GM19468 (cell line): ENCODE measurements around the gene NOS3.
"Not testable (repeated sequence)": the region's sequence is repeated elsewhere in the genome, so short reads cannot be mapped to it uniquely, and the experiment has no call there.

Source experiments
- ATAC-seq: cut with Tn5 transposase; IDR thresholded peaks from one replicate; pipeline ENCODE4 v1.9.1; 2021; ENCODE audit warnings: mild to moderate bottlenecking, moderate library complexity, moderate number of reproducible peaks; ENCODE audit not compliant: unreplicated experiment; ENCODE audit errors: extremely low read depth

The NOS3 gene

DNA sequence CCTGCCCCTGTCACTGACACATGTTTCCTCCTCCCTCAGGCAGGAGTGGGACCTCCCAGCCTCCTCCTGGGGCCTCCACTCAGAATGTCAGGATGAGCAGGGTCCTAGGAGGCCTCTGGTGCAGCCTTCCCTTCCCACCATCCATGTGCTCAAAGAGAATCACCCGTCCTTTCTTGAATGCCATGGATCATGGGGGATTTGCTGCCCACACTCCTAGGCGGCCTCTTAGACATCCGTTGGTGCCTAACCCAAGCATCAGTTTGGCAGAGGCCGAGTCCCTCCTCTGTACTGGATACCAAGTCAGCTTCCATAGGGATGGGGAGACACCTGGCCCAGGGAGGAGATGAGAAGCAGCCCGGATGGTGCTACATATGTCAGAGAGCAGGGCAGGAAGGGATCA, 7.0 kb downstream of the NOS3 start:
- ATAC-seq = no peak

DNA sequence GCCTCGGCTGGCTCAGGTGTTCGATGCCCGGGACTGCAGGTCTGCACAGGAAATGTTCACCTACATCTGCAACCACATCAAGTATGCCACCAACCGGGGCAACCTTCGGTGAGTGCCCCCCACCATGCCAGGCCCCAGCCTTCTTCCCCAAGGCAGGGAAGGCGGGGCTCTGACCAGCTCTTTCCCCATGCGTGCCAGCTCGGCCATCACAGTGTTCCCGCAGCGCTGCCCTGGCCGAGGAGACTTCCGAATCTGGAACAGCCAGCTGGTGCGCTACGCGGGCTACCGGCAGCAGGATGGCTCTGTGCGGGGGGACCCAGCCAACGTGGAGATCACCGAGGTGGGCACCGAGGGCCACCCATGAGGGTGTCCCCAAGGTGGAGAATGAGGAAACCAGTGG, 7.5 kb downstream of the NOS3 start:
- ATAC-seq = no peak

DNA sequence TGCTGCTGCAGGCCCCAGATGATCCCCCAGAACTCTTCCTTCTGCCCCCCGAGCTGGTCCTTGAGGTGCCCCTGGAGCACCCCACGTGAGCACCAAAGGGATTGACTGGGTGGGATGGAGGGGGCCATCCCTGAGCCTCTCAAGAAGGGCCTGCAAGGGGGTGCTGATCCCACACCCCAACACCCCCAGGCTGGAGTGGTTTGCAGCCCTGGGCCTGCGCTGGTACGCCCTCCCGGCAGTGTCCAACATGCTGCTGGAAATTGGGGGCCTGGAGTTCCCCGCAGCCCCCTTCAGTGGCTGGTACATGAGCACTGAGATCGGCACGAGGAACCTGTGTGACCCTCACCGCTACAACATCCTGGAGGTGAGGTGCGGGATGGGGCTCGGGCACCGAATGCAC, 8.2 kb downstream of the NOS3 start:
- no peak for ATAC-seq

DNA sequence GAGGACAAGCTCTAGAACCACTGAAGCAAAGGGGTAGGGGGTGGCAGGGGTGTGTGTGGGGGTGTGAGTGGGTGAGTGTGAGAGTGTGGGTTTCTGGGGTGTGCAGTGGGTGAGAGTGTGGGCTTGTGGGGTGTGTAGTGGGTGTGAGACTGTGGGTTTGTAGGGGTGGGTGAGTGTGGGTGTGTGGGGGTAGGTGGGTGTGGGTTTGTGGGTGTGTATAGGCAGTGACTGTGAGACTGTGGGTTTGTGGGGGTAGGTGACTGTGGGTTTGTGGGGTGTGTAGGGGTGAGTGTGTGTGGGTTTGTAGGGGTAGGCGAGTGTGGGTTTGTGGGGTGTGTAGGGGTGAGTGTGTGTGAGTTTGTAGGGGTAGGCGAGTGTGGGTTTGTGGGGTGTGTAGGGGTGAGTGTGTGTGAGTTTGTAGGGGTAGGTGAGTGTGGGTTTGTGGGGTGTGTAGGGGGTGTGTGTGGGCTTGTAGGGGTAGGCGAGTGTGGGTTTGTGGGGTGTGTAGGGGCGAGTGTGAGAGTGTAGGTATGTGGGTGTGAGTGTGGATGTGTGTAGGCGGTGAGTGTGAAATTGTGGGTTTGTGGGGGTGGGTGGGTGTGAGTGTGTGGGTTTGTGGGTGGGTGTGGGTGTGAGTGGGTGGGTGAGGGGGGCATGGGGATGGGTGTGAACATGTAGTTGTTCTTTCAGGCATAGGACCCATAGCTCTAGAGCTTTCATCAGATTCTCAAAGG, 8.8 kb downstream of the NOS3 start:
- ATAC-seq = no peak

DNA sequence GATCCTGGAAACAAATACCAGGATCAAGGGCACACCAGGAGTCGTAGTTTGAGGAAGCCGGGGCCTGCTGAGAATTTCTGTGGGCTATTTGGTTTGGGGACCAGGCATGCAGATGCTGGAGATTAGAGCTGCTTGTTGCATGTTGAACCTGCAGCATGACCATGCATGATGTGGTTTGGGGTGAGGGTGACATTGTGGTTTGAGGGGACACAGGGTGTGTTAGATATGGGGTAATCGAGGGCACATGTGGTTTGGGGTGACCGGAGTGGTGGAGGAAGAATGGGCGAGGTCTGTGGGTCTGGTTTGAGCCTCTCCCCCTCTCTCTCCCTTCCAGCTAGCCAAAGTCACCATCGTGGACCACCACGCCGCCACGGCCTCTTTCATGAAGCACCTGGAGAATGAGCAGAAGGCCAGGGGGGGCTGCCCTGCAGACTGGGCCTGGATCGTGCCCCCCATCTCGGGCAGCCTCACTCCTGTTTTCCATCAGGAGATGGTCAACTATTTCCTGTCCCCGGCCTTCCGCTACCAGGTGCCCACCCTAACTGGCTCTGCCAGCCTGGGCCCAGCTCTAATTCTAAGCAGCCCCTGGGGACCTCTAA, 10.2 kb downstream of the NOS3 start:
- ATAC-seq = no peak

DNA sequence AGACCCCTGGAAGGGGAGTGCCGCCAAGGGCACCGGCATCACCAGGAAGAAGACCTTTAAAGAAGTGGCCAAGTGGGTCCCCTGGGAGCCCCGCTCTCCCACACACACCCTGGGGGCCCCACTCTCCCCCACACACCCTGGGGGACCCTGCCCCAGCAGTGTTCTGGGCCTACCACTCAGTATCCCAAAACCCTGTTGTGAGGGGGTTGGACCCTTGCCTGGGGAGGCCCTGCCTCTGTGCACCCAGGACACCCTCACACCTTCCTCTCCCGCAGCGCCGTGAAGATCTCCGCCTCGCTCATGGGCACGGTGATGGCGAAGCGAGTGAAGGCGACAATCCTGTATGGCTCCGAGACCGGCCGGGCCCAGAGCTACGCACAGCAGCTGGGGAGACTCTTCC, 10.7 kb downstream of the NOS3 start:
- ATAC-seq = no peak

DNA sequence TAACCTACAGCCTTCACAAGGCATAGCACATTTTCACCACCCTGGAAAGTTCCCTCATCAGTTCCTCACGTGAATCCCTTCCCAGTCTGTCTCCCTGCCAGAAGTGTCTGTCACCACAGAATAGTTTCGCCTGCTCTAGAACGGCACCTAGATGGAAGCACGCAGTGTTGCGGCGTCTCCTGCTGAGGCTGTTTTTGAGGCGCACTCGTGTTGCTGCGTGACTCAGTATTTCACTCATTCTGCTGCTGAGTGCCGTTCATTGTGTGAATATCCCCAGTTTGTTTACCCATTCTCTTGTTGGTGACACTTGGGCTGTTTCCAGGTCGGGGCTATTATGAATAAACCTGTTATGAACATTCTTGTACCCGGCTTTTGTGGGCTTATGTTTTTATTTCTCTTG, 12.8 kb downstream of the NOS3 start:
- ATAC-seq = no peak

DNA sequence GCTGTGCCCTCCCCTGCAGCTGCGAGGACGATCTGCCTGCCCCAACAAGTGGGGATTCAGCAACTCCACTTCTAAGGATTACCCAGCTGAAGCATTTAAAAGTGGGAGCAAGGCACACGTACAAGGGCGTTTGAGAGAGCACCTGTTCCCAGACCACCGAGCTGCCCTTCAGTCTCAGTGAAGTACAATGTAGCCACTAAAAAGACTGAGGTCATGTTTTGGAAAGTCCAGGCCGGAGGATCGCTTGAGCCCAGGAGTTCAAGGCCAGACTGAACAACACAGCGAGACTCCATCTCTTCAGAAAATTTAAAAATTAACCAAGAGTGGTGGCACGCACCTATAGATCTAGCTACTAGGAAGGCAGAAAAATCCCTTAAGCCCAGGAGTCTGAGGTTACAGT, 14.7 kb downstream of the NOS3 start:
- no peak for ATAC-seq

DNA sequence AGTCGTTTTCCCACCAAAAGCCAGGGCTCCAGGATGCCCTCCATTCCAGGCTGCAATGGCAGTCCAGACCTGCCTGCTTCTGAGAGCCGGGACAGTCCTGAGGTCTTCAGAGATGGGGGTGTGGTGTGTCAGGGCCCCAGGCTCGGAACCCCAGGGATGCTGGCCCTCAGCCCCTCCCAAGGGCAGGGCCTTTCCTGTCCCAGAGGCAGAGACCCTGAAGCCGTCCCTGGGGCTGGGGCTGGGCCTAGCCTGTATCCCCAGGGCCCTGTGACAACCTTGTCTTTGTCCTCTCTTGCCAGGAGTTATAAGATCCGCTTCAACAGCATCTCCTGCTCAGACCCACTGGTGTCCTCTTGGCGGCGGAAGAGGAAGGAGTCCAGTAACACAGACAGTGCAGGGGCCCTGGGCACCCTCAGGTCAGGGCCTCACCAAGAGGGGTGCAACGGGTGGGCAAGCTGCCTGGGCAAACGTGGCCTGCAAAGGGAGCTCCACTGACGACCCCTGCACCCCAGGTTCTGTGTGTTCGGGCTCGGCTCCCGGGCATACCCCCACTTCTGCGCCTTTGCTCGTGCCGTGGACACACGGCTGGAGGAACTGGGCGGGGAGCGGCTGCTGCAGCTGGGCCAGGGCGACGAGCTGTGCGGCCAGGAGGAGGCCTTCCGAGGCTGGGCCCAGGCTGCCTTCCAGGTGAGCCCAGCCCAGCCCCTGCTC, 15.9 kb downstream of the NOS3 start:
- ATAC-seq = no peak

DNA sequence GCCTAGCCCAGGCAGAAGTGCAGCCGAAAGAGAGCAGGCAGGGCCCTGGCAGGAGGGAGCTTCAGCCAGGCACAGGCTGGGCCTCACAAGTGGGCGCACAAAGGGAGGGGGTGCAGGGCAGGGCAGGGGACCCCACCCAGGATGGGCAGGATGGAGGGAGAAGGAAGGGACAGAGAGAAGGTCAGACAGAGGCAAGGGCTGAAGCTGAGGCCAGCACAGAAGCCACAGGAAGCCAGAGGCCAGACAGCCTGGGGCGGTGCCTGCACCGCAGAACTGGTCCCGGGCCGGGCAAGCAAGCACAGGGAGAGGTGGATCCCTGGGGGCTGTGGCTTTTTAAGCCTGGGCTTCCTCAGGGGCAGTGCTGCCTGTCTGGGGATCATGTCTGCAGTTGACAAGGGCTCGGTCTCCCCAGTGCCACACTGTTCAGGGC, 16.7 kb downstream of the NOS3 start:
- ATAC-seq = no peak

DNA sequence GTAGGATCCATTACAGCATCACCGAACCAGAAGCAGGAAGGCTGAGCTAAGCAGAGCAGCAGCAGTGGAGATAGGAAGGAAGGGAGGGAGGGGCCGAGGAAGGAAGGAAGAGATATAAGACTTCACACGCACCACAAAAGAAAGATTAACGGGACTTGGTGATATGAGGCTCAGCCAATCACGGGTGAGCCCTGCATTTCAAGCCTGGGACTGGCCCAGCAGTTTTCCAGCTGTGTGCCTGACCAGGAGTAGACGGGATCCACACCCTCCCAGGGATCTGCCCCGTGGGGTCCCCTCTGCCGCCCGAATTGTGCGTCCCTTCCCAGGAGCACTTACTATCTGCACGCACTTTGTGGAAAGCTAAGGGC, 17.3 kb downstream of the NOS3 start:
- no peak for ATAC-seq

DNA sequence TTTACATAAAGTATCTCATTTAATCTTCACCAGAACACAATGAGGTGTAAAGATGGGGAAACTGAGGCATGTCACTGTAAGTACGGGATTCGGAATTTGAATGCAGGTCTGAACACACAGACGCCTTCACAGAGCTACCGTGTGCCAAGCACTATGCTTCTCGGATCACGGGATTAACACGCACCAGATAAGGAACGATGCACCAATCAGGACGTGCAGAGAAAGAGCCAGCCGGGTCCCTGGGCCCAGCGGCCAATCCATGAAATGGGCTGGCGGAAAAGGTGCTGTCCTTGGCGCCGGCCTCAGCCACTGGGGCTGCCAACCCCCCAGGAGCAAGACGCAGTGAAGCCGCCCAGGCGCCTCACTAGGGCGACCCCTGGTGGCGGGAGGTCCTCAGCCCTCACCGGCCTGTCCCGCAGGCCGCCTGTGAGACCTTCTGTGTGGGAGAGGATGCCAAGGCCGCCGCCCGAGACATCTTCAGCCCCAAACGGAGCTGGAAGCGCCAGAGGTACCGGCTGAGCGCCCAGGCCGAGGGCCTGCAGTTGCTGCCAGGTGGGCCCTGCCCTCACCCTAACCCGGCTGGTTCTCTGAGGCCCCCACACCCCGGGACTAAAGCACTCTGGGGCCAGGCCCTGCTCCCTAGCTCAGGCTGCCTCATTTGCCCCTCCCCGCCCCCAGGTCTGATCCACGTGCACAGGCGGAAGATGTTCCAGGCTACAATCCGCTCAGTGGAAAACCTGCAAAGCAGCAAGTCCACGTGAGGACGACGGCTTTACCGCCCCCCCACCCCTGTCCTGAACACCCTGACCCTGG, 17.9 kb downstream of the NOS3 start:
- no peak for ATAC-seq

DNA sequence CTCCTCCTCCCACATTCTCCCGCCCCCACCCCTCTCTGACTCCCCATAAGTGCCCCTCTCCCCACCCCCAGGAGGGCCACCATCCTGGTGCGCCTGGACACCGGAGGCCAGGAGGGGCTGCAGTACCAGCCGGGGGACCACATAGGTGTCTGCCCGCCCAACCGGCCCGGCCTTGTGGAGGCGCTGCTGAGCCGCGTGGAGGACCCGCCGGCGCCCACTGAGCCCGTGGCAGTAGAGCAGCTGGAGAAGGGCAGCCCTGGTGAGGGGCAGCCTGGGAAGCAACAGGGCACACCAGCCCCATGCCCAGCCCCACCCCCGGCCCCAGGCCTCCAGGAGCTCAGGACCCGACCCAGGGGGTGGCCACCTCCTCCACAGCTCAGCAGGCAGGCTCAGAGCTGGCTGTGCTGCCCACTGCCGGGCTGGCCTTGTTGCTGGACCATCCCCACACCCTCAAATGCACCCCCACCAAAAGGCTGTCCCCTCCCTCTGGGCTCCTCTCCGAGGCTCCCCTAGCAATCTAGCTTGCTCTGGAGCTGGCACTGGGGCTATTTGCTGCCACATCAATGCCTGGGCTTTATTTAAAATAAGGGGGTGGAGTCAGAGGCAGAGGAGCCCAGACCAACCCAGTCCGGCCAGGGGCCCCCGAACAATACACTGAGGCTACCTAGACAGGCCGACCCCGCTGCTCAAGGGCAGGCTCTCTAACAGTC, 18.7 kb downstream of the NOS3 start:
- ATAC-seq = no peak

DNA sequence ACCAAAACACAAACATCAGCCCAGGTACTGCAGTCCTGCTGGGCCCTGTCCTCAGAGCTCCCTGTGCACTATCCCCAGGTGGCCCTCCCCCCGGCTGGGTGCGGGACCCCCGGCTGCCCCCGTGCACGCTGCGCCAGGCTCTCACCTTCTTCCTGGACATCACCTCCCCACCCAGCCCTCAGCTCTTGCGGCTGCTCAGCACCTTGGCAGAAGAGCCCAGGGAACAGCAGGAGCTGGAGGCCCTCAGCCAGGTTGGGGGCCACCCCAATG, 19.2 kb downstream of the NOS3 start:
- no peak for ATAC-seq

DNA sequence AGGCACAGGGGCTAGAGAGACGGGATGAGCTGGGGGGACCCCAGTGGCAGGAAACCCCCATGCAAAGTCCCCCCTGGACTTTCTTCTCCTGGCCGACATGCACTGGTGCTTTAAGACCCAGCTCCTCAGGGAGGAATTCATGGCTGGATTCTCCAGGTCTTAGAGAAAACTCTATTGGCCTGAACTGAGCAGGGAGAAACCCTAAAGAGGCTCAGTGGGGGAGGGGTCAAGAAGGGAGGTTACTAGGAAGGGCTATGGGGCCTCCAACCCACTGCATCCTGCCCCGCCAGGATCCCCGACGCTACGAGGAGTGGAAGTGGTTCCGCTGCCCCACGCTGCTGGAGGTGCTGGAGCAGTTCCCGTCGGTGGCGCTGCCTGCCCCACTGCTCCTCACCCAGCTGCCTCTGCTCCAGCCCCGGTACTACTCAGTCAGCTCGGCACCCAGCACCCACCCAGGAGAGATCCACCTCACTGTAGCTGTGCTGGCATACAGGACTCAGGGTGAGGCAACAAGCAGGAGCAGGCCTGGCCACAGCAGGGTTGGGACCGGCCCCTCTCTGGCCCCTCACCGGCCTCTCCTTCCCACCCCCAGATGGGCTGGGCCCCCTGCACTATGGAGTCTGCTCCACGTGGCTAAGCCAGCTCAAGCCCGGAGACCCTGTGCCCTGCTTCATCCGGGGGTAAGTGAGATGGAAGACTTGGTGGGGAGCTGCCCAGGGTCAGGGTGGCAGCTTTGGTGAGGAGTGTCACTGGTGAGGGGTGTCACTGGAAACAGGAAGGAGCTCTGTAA, 19.7 kb downstream of the NOS3 start:
- ATAC-seq = no peak

DNA sequence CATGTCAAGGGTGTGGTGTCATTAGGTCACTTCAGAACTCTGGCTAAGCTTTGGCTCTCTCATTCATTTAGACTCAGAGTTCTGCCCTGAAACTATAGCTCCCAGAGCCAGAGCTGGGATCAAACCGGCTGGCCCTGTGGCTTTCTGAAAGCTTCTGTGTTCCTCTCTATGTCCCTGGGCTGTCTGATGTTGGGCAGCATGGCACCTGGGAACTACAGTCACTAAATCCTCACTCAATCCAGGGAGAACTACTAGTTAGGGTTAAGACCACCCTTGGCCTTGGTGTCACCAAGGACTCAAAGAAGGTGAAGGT, 20.2 kb downstream of the NOS3 start:
- no peak for ATAC-seq

DNA sequence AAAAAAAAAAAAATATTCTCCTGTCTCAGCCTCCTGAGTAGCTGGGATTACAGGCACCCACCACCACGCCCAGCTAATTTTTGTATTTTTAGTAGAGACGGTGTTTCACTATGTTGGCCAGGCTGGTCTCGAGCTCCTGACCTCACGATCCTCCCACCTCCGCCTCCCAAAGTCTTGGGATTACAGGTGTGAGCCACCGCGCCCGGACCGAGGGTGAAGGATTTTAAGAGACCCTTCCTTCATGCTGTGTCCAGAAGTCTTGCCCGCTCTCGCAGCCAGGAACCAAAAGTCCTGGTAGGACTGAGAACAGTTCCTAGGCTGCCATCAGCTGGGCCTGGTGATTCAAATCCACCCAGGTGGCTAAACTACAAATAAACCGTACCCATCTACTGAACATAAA, 20.8 kb downstream of the NOS3 start:
- not testable (repeated sequence) for ATAC-seq

DNA sequence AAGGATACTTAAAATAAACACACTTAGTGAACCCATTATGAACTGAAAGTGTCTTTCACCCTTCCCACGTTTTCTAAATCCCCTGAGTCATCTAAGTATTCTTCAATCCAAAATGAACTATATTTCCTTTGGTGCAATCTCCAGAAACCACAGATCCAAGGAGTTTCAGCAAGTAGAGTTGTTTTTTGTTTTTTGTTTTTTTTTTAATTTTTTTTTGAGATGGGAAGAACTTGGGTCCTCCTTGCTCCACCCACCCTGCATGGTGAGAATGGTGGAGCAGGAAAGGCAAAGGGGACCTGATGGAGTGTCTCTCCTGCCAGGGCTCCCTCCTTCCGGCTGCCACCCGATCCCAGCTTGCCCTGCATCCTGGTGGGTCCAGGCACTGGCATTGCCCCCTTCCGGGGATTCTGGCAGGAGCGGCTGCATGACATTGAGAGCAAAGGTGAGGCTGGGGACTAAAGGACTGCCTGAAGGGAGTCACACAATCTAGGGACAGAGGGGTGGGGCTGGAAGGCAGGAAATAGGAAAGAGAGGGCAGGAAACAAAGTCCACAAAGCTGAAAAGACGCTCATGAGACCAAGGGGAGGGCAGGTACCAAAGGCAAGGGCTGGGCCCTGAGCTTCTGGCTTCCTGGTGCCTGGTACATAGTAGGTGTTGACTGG, 21.3 kb downstream of the NOS3 start:
- ATAC-seq = no peak

DNA sequence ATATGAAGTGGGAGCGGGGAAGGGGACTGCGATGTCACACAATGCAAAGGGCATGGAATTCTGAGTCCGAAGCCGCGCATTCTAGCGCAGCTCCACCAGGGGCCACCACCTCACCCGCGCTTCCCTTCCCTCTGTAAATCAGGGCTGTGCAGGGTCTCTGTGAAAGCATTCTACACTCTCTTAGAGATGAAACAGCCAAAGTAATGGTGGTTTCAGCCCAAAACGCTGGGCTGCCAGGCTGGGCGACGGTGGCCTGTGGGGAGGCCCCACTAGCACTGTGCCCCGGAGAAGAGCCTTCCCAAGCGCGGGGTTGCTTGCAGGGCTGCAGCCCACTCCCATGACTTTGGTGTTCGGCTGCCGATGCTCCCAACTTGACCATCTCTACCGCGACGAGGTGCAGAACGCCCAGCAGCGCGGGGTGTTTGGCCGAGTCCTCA, 22.1 kb downstream of the NOS3 start:
- ATAC-seq = no peak
